HG03558 (cell line): ENCODE measurements around the gene NAA60.

Experiments
- ATAC-seq: cut with Tn5 transposase; IDR thresholded peaks from one replicate; pipeline ENCODE4 v1.9.1; 2021; ENCODE audit warnings: moderate number of reproducible peaks; ENCODE audit not compliant: unreplicated experiment; ENCODE audit errors: extremely low read depth

NAA60 gene

DNA sequence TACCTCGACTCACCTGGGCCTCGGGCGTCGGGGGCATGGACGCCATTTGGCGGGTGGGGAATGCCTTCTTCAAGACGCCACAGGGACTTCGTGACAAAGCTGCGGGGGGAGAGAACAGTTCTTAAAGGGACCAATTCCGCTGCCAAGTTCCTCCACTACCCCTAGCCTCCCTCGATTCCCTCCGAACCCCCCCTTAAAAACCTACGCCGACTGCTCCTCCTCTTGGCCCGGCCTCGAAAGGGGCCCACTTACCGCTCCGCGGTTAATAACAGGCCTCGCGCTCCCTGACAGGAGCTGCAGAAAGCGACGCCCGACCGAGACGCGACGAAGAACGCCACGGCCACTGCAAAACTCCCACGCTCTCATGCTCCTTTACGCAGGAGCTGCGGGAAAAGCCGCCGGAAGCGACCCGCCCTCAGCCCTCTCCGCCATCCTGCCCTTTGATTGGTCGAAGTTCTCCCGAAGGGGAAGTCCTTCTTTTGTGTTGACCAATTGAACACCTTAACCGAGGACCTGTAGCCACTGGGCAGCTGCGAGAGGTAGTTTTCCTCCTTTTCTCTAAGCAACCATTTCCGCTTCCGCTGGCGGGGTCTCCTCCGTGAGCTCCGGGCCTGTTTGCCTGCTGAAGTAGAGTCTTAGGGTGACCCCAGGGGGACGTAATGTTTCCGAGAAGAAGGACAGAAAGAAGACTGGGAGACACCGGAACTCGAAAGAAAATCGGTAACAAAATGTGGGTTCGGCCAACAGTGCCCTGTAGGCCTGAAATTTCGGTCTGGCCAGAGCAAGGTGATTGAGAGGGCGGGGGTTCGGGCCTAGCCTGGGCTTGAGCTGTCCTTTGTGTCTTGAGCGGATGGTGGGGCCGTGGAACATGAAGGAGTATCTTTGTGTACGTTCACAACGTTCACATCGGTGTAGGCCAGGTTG is at the start of gene NAA60, which contains the start of gene ZNF597:
Gene NAA60 (plus strand): TSS at position 573 of the 924 bp plus-strand sequence. CDS start 32,548 bp downstream, outside the sequence.
Gene ZNF597 (minus strand): TSS at position 397 of the 924 bp plus-strand sequence. CDS start 351 bp downstream, at position 46.
- ATAC-seq: no peak

DNA sequence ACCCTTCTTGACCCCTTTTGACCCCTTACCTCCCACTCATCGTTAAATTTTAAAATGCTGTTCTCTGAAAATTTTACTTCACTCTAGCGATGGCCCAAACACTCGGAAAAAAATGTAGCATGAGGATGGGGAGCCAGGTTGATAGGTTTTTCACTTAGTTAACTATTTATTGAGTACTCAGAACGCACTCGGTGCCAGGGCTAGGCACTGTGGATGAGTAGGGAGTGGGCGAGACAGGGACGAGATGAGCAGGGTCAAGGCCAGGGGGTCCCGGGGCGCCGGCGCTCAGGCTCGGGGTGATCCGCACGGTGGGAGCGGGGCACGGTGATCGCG is 43.1 kb upstream of the NAA60 start:
- ATAC-seq: no peak

DNA sequence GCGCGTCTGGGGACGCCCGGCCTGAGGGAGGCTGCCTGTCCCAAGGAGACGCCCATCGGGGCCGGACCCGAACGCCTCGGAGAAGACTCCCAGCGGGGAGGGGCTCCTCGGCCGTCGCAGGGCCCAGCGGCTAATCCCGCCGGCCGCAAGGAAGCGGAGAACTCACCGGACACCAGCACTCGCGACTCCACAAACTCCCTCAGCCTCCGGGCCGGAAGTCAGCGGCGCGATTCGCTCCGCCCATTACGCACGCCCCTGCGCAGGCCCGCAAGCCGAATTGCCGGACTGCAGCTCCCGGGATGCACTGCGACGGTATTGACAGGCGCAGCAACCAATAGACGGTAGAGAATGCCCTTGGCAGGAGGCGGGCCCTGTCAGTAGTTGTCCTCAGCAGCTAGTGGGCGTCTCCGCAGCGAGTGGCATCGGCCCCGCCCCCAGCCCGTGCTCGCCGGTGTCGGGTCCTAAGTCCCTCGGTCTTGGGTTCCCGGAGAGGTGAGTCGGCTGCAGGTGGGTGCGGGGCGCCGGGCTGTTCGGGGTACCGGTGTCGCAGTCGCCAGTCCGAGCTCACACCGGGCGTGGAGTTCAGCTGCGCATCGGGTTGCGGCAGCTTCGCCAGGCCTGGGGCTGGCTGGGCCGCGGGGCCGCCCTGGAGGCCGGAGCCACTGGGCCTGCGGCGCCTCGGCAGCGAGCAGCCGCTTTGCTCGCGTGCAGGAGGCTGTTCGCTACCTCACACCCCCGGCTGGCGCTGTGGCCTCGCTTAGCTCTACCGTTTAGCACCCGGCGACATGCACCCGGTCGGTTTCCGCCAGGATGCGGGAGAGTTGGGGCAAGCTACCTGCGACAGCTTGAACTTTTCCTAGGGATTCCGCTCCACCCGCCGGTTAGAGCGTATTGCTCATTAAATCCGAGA is 42.4 kb upstream of the NAA60 start, which contains the start of the genes ZNF174 and ZSCAN32:
Gene ZNF174 (plus strand): TSS at position 437 of the 910 bp plus-strand sequence. CDS start 790 bp downstream, outside the sequence.
Gene ZSCAN32 (minus strand): TSS at position 226 of the 910 bp plus-strand sequence. CDS start 3,447 bp downstream, outside the sequence.
- peak; percentile 86 for ATAC-seq

DNA sequence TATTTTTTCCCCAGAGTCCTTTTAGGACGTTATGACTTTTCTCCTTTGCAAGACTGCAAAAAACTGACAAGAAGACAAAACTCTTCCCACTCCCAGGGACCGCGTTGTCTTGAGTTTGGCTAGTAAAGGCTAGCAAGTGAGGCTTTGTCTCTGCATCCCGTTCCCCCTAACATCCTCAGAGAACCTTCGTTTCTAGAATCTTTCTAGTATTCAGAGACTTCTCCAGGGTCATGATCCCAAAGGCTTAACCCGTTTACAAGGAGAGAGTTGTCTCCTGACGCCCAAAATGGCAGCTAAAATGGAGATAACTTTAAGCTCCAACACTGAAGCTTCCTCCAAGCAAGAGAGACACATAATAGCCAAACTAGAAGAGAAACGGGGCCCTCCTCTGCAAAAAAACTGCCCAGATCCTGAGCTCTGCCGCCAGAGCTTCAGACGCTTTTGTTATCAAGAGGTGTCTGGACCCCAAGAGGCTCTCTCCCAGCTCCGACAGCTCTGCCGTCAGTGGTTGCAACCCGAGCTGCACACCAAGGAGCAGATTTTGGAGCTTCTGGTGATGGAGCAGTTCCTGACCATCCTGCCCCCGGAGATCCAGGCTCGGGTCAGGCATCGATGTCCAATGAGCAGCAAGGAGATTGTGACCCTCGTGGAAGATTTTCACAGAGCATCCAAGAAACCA is 41.6 kb upstream of the NAA60 start:
- ATAC-seq: no peak

DNA sequence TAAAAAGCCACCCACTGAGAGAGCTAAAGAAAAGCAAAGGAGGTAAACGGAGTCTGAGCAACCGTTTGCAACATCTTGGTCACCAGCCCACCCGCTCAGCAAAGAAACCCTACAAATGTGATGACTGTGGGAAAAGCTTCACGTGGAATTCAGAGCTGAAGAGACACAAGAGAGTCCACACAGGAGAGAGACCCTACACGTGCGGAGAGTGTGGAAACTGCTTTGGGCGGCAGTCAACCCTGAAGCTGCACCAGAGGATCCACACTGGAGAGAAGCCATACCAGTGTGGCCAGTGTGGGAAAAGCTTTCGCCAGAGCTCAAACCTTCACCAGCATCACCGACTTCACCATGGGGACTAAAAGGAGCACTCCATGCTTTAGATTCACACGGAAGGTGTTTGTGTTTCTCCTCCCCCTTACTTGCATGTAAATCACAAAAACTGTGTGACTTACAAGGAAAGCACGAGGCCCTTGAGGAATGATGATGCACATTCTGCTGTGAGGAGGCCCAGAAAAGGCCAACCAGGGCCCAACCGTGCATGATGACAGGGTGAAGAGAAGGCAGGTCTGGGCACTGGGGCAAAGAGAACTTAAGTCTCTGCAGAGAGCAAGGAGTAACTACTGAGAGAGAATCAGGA is 34.8 kb upstream of the NAA60 start:
- ATAC-seq: no peak

DNA sequence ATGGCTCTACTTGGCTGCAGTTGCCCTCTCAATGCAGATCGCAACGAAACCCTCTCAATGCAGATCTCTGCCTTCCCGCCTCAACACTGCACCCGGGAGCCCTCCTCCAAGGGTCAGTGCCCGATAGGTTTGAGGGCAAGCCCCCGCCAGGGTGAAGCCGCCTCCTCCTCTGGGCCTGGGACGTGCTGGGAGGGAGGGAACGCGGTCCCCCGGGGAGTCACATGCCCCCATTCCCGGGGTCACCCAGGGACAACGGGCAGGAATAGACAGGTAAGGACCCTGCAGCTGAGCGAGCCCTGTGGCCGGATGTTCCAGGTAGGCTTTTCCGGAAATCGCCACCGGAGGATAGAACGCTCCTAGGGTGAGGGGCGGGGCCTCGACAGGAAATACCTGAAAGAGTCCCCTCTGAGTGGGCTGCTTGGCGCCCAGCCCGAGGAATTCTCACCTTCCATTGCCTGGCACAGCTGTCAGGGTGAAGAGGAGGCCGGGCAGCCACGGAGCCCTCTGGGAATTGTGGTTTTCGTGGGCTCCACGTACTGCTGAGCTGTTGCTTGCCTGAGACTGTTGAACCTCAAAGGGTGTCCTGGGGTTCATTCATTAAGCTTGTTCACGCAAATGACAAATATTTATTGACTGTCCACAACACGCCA is 29.6 kb upstream of the NAA60 start:
- no peak for ATAC-seq

DNA sequence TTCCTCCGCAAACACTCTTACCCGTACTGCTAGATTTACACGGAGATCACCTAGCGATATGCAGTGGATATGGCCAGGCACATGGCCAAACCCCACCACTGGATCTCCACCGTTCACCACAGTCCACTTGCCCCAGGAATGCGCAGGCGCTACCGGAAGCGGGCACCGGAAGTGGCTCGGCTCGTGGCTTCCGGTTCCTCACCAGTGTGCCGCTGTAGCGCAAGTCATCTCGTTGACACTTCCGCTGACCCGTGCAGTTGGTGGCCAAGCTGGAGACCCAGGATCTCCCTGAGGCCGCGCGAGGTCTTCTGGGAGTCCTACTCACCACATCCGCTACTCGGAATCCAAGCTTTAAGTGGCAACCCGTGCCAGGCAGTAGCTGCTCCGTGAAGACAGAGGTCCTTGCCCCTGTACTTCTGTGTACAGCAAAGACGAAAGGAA is 11.7 kb upstream of the NAA60 start:
- ATAC-seq: no peak

DNA sequence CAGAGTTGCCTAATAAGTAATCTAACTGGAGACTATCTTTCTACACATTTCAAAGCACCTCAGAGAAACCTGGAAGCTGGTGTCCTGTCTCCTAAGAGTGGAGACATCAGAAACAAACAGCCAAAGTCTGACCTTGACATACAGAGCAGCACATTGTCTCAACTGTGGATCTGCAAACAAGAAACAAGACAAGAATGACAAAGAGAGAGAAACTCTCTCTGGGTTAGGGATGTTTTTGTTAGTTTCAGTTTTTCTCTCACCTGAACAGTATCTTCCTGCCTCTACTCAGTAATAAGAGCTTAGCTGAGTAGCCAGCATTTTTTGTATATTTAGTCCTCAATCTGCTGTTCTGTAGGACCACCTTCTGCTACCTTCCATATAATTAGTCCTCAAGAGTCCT is 9.1 kb upstream of the NAA60 start:
- no peak for ATAC-seq

DNA sequence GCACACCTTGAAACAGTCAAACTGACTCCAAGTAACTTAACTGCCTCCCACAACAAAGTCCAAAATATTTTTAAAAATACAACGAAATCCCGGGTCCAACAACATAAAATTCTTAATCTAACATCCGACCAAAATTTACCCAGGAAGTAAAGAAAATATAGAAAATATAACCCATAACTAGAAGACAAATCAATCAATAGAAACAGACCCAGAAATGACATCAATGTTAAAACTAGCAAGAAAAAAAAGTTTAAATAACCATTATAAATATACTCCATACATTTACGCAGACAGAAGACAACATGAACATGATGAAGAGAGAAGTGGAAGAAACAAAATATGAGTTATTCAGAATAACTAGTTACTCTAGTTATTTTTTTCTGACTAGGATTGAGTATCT is 3.8 kb upstream of the NAA60 start:
- ATAC-seq: no peak

DNA sequence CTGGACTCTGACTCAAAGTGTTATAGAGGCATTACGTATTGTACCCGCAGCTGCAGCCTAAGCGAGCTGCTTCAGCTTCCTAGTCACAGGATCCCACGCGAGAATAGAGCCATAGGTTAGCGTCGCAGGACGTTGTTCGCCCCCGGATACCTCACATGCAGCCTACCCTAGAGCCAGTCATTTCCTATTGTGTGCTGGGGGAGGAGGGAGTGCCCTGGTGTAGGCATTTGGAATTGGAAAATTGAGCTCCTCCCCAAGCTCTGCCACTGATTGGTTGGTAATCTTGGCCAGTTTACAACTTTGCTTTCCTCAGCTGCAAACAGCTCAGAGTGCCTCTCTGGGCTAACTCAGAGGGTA is 530 bp downstream of the NAA60 start:
- ATAC-seq: no peak

DNA sequence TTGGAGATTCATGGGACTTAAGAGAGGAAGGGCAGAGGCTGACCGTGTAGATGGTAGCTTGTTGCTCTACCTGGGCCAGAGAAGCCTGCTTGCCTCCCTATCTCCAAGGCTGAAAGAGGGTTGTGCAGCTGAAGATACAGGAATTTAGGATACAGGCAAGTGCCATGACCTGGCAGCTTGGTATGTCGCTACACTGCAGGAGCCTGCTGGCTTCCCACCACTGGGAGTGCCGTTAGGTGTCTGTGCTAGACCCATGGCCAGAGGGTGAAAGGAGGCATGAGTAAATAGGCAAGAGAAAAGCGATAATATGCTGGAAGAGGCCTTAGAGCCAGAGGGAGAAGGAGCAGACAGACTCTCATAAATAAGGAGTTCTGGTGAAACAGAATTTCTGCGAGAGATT is 10.6 kb downstream of the NAA60 start:
- no peak for ATAC-seq

DNA sequence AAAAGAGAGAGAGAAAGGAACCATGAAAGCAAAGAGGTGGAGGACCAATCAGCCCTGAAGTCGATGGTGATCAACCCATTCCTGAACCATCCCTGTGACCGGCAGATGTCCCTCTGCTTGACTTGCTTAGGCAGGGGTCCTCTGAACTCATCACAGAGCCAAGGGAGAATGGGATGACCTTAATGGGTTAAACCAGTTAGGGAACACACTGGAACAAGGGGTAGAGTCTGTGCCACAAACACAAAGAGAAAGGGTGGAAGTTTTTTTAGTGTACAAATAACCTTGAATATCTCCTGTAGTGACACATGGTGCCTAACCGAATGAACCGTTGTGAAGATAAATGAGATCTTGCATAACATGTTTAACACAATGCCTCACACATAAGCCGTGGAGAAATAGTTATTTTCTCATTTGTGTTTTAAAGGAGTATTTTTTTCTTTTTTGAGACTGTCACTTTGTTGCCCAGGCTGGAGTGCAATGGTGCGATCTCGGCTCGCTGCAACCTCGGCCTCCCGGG is 11.2 kb downstream of the NAA60 start:
- no peak for ATAC-seq

DNA sequence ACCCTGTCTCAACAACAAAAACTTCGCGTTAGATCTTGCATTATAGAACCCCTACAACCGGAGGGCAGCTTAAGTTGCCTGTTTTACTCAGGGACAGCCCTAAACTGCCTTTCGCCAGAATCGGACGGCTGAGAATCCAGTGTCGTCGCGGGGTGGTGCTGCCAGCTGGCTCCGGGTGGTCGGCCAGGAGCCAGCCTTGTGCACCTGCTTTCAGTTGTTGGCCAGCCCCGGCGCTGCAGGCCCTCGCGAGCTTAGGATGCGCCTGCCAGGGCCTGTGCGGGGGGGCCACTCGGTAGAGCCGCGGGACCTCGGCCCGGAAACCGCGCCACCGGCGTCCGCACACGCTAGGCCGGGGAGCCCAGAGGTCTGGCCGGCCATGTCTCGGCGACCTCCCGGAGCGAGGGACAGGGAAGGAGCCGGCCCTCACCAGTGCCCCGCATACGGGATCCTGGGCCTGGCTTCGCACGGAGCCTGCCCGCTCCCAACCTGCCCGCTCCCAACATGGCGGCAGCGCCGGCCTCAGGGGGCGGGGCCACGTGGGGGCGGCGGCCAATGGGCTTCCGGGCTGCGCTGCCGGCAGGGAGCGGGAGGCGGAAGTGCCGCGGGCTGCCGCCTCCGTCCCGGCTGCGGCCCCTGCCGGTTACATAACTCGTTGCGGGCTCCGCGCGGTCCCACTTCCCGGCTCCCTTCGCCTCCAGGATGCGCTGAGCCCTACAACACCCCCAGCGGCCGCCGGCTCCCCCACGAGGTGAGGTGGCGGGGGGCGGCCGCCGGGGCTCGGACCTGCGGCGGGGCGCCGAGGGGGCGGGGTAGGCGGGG is 14.2 kb downstream of the NAA60 start:
- ATAC-seq: peak; percentile 45

DNA sequence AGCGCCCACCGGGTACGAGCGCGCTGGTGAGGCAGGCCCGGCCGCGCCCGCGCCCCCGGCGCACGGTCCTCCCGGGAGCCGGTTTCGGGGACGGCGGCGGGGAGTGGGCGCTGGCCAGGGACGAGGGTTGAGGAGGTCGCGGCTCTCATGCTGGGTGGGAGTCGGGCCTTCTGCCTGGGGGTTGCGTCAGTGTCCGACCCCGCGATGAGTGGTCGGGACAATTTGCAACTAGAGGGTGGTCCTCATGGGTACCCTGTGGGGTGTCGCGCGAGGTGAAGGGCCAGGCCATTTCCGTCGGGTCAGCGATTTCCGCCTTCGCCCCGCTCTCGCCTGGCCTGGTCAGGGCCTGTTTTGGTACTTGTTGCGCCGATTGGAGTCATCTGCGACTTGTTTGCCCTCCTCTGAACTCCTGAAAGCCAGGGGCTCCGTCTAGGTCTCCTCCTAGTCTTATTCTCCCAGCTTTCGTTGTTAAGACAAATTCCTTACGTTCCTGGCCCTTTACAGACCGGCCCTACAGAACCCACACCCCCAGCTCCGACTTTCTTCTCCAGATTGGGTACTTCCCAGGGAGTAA is 14.9 kb downstream of the NAA60 start:
- ATAC-seq: no peak

DNA sequence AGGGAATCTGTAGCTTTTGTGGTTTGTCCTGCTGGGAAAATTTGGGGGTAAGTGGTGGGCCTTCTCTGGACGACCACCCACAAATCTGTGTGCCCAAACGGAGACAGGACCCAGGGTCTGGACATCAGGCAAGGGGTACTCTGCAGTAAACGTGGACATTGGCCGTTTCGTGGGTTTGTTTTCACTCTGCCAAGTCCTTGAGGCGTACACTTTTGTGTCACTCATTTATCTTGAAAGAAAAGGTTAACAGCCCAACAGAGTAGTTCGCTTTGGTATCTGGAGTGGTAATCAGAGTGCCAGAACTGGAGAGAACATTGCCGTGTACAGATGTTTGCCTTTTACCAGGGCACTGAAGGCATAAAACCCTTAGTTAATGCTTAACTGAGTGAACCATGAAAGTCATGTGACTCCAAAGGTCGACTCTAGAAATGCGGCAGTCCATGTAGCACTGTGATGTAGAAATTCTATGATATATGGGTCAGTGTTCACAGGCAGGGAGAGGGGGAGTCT is 15.4 kb downstream of the NAA60 start:
- ATAC-seq: no peak

DNA sequence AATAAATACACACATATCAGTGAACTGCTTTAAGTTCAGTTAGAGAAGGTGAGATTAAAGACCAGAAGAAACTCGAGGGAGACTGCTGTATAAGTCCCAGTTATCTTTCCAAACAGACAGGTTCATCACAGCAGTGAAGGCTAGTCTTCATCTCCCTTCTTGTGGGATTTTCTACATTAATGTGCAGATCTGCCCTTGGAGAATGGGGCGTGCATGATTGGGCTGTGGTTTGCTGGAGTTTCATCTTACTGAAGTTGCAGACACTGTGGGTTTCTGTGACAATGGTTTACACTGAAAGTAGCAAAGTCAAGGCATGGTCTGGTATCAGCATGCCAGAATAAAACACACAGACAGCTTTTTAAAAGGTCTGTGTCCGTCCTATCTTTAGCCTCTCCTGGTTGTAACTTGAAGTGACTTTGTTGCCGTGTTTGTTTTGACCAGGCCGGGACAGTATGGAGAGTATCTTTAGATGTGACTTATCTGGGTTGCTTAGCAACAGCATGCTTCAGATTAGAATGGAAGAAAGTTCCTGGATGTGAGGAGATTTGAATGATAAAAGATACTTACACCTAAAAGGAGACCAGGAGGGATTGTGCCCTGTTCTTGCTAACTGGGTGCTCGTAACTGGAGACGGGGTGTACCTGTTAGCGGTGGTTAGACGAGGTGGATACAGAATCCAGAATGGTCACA is 16.1 kb downstream of the NAA60 start:
- ATAC-seq: no peak

DNA sequence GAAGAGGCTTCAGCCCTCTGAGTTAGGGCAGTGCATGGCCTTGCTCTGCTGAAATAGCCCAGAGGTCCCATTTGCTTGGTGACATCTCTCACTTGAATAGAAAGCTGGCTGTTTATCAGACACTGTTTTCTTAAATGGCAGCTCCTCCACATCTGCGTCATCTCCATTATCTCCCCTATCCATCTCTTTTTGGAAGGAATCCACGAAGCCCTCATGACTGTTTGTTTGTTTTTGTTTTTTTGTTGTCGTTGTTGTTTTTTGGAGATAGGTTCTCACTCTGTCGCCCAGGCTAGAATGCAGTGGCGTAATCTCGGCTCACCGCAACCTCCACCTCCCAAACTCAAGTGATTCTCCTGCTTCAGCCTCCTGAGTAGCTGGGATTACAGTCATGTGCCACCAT is 16.6 kb downstream of the NAA60 start:
- no peak for ATAC-seq
